ENCODE results near the gene CHMP1A.
"Not testable (repeated sequence)": the region's sequence is repeated elsewhere in the genome, so short reads cannot be mapped to it uniquely, and the experiment has no call there.

CHMP1A gene

DNA sequence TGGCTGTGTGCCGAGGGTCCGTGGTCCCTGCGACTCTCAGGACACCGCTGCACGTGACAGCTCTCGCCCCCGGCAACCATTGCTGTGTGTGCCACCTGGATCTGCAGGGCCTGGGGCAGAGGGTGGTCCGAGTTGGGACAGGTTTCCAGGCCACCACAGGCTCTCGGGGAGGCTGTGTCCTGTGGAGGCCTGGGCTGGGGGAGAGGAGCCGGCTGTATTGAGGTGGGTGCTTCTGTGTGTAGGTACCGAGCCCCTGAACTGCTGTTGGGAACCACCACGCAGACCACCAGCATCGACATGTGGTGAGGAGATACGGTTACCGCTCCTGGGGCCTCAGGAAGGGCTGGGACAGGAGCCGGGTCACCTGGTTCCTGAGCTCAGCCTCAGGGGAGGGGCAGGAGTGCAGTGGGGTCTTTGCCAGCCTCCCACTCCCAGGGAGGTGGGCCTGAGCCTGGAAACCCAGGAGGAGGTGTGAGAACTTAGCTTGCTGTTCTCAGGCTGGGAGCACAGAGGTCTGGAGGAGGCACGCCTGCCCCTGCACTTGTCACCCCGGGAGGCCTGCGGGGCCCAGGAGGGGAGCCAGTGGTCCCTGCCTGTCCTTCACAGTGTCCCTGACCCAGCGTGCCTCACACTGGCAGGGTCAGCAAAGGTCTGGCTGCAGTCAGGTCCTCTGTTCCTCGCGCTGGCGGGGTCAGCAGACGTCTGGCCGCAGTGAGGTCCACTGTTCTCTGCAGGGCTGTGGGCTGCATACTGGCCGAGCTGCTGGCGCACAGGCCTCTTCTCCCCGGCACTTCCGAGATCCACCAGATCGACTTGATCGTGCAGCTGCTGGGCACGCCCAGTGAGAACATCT, 36.6 kb upstream of the CHMP1A start:
- no peak overlapping the region for H3K4me3 ChIP-seq (ENCODE audit: low read depth, low read length)

DNA sequence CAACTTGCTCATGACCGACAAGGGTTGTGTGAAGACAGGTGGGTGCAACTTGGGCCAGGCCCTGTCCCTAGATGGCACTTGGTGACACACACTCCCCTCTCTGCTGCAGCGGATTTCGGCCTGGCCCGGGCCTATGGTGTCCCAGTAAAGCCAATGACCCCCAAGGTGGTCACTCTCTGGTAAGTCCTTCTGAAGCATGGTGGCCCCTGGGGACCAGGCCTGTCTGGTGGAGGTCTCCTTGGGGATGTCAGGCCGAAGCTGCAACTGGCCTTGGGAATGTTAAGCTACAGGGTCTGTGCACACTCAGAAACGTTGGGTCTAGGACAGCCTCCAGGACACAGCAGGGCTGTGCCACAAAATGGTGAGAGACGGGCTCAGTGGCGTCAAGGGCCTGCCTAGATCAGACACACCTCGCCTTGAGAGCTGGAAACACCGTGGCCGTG, 35.8 kb upstream of the CHMP1A start:
- H3K4me3 ChIP-seq (ENCODE audit: low read depth, low read length) = no peak overlapping the region
- DNase-seq (ENCODE audit: low read depth) = no peak

More for the DNA sequence above, 36.6 kb upstream of the CHMP1A start:
- DNase-seq (ENCODE audit: low read depth) = no peak

DNA sequence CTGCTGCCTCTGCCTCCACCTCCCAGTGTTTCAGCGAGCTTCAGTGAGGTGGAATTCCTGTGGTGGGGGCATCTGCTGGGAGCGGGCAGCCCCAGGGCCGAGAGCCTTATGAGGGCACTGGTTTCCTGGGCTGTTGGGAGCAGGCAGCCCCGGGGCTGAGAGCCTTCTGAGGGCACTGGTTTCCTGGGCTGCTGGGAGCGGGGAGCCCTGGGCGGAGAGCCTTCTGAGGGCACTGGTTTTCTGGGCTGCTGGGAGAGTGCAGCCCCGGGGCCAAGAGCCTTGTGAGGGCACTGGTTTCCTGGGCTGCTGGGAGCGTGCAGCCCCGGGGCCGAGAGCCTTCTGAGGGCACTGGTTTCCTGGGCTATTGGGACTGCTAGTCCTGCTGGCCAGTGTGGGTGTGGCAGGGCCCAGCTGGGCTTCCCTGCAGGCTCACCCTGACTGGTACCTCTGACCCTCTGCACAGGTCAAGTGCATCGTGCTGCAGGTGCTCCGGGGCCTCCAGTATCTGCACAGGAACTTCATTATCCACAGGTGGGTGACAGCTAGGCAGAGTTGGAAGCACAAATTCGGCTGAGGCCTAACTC, 34.6 kb upstream of the CHMP1A start:
- DNase-seq (ENCODE audit: low read depth) = no peak
- no peak overlapping the region for H3K4me3 ChIP-seq (ENCODE audit: low read depth, low read length)

DNA sequence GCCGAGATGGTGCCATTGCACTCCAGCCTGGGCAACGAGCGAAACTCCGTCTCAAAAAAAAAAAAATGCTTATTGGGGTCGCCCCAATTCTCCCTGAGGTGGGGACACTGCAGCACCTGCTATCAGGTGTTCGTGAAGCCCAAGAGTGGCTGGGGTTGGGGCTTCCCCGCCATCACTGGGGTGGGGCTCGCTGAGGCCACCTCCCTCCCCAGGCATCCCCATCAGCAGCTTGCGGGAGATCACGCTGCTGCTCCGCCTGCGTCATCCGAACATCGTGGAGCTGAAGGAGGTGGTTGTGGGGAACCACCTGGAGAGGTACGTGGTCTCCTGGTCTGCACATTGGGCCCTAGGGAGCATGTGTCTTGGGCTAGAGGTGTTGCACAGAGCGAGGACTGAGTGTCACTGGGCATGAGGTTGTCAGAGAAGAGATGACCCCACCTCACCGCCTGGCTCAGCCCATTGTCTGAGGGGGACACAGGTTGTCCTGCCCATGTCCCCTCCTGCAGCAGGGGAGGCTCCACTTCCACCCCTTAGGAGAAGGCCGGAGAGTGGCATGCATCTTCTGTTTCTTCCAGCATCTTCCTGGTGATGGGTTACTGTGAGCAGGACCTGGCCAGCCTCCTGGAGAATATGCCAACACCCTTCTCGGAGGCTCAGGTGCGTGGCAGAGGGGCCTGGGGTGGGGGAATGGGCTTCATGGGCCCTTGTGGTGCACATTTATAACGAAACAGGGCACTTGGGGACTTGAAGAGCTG, 33.9 kb upstream of the CHMP1A start:
- no peak for DNase-seq (ENCODE audit: low read depth)
- H3K4me3 ChIP-seq (ENCODE audit: low read depth, low read length) = no peak overlapping the region

DNA sequence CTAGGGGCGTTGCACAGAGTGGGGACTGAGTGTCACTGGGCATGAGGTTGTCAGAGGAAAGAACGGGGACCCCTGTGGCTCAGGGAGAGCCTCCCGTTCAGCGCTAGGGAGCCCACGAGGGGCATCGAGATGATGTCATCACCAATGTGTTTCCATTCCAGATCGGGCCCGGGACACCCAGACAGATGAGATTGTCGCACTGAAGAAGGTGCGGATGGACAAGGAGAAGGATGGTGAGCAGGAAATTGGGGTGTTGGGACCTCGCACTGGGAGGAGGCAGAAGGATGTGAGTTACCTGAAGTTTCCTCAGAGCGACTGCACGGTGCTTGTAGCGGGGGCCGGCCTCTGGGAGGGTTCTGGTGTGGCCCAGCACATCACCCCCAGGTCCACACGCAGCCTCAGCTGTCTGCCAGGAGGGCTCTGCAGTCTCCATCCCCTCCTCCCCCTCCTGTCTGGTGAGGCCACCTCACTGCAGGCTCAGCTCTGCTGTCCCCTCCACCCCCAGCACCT, 32.9 kb upstream of the CHMP1A start:
- no peak overlapping the region for H3K4me3 ChIP-seq (ENCODE audit: low read depth, low read length)
- no peak for DNase-seq (ENCODE audit: low read depth)

DNA sequence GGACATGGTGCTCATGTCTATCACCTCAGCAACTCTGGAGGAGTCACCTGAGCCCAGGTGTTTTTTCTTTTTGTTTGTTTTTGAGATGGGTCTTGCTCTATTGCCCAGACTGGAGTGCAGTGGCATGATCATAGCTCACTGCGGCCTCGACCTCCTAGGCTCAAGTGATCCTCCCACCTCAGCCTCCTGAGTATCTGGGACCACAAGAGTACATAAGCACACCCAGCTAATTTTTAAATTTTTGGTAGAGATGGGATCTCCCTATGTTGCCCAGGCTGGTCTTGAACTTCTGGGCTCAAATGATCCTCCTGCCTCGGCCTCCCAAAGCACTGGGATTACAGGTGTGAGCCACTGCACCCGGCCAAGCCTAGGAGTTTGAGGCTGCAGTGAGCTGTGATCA, 32.1 kb upstream of the CHMP1A start:
- not testable (repeated sequence) for DNase-seq (ENCODE audit: low read depth); H3K4me3 ChIP-seq (ENCODE audit: low read depth, low read length)

DNA sequence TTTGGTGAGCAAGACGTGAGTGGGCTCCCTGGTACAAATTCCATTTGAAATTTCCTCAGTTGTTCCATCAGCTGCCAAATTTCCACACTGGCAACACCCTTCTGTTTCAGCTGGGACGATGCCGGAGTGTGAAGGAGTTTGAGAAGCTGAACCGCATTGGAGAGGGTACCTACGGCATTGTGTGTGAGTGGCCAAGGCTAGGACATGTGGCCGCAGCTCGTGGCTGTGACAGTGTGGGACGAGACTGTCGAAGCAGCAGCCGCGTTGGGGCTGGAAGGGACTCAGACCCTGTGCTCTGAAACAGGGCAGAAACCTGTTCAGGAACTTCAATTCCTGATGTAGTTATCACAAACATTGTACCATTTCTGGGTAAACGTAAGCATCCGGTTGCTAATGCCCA, 31.6 kb upstream of the CHMP1A start:
- no peak overlapping the region for H3K4me3 ChIP-seq (ENCODE audit: low read depth, low read length)
- no peak for DNase-seq (ENCODE audit: low read depth)

DNA sequence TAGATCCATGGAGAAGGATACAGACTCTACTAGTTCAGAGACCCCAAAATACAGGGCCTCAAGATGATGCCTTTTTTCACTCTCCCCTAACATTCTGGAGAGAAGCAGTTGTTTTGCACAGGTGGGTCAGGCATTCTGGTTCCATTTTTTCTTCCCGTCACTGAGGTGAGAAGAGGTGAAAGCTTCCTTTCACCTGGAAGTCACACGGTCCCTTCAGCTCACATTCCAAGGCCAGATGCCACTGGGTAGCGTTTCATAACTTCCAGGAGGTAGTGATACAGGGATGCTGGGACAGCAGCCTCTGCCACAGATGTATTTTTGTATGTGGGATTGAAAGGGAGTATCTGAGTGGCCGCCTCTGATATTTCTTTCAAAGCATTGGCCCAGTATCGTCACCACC, 30.9 kb upstream of the CHMP1A start:
- no peak for DNase-seq (ENCODE audit: low read depth)
- no peak overlapping the region for H3K4me3 ChIP-seq (ENCODE audit: low read depth, low read length)

DNA sequence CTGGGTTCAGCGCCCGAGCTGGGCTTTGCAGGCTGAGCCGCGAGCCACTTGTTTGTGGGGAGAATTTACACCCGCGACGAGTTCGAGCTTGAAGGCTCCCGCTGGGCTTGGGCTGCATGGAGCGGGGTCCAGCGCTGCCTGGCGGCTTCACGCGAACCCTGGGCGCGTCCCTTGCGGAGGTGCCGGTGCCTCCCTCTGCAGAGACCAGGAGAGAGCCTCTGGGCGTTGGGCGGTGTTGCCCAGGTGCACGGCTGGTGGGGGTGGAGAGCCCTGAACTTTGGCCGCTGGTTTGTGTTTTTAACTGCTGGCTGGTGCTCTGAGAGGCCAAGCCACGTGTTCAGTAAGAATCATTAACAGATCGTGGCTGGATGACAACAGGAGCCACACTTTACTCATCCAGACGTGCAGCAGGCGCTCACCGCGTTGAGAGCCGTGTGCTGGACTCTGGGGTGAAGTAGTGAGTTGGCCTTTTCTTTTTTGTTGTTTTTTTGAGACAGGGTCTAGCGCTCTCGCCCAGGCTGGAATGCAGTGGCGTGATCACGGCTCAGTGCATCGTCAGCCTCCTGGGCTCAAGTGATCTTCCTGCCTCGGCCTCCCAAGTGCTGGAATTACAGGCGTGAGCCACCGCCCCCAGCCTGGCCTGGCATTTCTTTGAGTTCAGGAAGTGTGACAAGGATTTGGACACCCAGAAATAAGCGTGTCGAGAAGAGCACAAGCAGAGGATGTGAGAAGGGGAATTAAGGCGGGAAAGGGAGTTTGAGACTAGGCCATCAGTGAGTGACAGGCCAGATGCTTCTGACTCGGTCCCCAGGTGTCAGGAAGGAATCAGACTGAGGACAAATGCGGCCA, 29.8 kb upstream of the CHMP1A start:
- no peak for DNase-seq (ENCODE audit: low read depth)
- peak overlapping the region; percentile 82 for H3K4me3 ChIP-seq (ENCODE audit: low read depth, low read length)

DNA sequence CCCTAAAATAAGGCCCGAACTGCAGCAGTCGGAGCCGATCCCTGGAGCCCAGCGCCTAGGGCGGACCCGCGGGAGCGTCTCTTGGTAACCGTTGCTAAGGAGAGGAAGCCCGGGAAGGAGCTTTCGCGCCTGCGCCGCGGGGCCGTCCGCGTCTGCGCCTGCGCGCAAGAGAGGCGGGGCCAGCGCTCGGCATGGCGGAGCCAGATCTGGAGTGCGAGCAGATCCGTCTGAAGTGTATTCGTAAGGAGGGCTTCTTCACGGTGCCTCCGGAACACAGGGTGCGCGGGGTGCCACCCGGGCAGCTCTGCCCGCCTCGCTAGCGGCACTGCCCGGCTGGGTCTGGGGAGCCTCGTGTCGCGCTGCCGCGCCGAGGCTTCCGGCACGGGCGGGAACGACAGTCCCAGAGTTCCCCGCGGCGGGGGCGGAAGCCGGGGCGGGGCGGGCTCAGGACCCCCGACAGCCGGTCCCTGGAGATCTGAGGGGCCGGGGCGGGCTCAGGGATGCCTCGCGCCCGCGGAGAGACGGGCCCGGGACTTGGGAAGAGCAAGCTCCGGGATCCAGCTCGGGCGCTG, 29.1 kb upstream of the CHMP1A start, which contains the start of gene CDK10:
Gene CDK10, plus strand, starts transcription at position 170 of the 572 bp plus-strand sequence. Its CDS starts 22 bp downstream, at position 192.
- no peak for DNase-seq (ENCODE audit: low read depth)
- peak within 1 kb of the TSS; percentile 82 for H3K4me3 ChIP-seq (ENCODE audit: low read depth, low read length)

DNA sequence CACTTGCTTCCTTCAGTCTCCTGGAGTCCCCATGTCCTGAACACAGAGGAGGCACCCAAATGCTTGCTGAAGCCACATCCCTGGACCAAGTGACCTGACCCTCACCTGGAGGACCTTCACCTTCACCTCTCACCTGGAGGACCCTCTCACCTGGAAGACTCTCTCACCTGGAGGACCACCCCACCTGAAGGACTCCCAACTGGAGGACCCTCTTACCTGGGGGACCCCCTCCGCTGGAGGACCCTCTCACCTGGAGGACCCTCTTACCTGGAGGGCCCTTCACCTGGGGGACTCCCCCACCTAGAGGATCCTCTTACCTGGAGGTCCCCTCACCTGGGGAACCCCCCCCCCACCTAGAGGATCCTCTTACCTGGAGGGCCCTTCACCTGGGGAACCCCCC, 28.4 kb upstream of the CHMP1A start:
- H3K4me3 ChIP-seq (ENCODE audit: low read depth, low read length) = no peak overlapping the region
- no peak for DNase-seq (ENCODE audit: low read depth)

DNA sequence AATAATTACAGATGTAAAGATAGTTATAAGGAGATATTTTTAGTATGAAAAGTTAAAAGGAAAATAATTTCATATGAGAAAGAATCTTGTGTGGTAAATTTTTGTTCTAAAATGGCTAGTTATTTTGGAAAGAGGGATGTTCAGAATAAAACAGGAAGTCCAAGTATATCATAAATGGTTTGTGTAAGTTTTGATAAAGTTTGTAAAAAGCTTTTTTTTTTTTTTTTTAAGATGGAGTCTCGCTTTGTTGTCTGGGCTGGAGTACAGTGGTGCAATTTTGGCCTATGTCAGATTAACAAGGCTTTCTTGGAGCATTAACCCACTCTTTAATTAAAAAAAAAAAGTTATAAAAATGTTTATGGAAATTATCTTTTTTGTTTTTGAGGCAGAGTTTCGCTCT, 20.8 kb upstream of the CHMP1A start:
- no peak overlapping the region for H3K4me3 ChIP-seq (ENCODE audit: low read depth, low read length)
- DNase-seq (ENCODE audit: low read depth) = no peak

DNA sequence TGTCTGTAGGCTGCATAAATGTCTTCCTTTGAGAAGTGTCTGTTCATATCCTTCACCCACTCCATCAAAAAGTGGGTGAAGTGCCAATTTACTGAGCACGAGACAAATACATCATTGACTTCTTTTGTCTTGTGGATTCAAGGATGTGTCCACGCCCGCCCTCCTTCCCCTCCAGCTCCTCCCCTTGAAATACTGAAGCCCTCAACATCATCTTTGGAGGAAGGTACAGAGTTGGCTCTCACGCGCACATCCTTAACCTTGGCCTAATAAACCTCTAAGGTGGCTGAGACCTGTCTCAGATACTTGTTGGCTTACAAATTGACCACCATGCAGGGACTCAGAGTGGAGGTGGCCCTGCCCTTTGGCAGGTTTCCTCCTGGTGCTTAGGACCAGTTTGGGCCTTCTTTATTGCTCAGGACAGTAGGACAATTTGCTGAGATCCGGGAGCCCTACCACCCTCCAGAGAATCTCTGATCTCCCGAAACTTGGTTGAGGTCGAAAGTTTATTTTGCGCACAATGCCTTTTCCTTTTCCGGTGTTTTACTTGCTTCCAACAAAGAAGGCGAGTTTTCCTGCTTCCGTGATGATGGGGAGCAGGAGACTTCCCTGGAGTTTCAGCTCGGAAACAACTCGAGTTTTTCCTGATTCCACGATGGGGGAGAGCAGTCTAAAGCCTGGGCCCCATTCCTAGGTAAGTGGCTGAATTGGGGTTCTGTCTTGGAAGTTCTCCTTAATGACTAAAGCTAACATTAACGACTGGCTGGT, 14.9 kb upstream of the CHMP1A start:
- H3K4me3 ChIP-seq (ENCODE audit: low read depth, low read length) = no peak overlapping the region
- DNase-seq (ENCODE audit: low read depth) = no peak

DNA sequence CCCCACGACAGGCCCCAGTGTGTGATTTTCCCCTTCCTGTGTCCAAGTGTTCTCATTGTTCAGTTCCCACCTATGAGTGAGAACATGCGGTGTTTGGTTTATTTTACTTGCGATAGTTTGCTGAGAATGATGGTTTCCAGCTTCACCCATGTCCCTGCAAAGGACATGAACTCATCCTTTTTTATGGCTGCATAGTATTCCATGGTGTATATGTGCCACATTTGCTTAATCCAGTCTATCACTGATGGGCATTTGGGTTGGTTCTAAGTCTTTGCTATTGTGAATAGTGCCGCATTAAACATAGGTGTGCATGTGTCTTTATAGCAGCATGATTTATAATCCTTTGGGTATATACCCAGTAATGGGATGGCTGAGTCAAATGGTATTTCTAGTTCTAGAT, 14.1 kb upstream of the CHMP1A start:
- not testable (repeated sequence) for DNase-seq (ENCODE audit: low read depth); H3K4me3 ChIP-seq (ENCODE audit: low read depth, low read length)

DNA sequence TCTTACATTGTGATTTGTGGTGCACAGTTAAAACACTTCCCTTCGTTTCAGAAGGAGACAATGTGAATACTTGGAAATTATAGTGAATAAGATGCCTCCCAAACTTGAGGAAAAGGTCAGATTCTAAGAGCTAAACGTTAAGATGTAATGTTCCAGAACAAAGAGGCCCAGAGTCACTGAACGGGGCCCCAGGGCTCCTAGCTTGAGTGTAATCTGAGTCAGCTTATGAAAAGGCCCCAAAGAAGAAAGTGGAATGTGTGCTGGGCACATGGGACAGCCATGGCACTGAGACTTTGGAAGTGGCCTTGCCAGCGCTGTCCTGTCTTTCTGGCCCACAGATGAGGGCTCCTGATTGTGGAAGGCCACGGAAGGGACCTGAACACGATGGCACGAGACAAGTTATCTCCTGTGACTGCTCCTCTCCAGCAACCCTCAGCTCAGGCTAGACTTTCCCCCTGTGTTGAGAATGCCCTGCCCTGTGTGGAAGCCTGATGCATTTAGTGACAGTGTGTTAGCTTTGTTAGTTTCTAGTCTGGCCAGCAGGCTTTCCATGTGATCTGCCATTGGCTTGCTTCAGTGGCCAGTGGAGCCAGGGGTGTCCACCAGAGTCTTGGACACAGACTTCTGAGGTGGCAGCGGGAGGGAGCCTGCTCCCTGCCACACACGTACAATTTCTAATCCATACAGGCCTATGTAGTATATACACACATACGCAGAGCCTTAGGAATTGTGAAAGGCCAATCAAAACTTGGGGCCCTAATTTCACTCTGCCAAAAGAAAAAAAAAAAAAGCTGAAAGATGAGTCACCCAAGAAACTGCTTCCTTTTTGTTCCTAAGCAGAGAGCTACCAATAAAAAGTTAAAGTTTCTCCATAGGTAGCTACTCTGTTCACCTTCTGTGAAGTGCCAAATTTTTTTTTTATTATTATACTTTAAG, 13.3 kb upstream of the CHMP1A start:
- no peak for DNase-seq (ENCODE audit: low read depth)
- no peak overlapping the region for H3K4me3 ChIP-seq (ENCODE audit: low read depth, low read length)

DNA sequence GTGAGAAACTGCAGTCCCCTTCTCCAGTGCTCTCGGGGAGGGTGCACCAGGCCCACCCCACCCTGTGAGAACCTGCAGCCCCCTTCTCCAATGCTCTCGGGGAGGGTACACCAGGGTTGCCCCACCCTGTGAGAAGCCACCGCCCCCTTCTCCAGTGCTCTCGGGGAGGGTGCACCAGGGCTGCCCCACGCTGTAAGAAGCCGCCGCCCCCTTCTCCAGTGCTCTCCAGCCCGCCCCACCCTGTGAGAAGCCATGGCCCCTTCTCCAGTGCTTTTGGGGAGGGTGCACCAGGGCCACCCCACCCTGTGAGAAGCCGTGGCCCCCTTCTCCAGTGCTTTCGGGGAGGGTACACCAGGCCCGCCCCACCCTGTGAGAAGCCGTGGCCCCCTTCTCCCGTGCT, 12.2 kb upstream of the CHMP1A start:
- no peak overlapping the region for H3K4me3 ChIP-seq (ENCODE audit: low read depth, low read length)
- DNase-seq (ENCODE audit: low read depth) = no peak

DNA sequence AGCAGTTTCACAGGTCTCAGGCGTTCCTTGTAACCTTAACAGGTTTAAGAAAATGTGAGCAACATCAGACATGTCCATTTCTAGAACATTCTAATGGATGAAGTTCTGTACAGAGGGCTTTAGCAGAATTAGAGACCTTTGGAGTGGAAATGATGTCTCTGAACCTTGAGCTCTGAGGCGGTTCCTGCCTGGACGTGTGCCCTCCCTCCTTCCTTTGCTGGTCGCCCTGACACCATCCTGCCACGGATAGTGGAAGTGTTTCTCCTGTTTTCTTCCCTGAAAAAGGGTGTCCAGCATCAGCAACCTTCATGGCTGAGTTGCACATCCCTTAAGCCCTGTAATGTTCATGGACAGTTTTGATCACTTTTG, 11.3 kb upstream of the CHMP1A start:
- no peak for DNase-seq (ENCODE audit: low read depth)
- no peak overlapping the region for H3K4me3 ChIP-seq (ENCODE audit: low read depth, low read length)

Data from skeletal muscle cell (primary cell).